Right cardiac atrium (tissue), 5 donors: ENCODE results near the gene LTBP3. TPM values are rescaled to one million over a fixed set of nuclear protein-coding genes. Genes with fewer than 3 reads are reported as not detected.

Experiments used
- ATAC-seq, 2 donors: fragments of 200-7000 bp; cut with Tn5 transposase; one replicate each; pipeline versions ENCODE4 v1.8.0 to v1.9.1; 2020; ENCODE audit warnings: moderate library complexity in 2 of 2, mild to moderate bottlenecking in 1 of 2
- DNase-seq, 3 donors: peaks; one replicate each; pipeline ENCODE4 v3.0.0-alpha.2; 2020
- H3K27ac ChIP-seq: one replicate; pipeline ENCODE4 v1.5.1; 2013; ENCODE audit warnings: mild to moderate bottlenecking, low read length, control low read depth, moderate library complexity
- H3K27me3 ChIP-seq: one replicate; pipeline ENCODE4 v1.6.1; 2013; ENCODE audit not compliant: control insufficient read depth, insufficient read depth
- H3K4me1 ChIP-seq: one replicate; pipeline ENCODE4 v1.6.1; 2013; ENCODE audit warnings: low read length; ENCODE audit not compliant: control insufficient read depth, insufficient read depth
- H3K4me3 ChIP-seq: one replicate; pipeline ENCODE4 v1.5.1; 2013; ENCODE audit warnings: low read length, control low read depth
- H3K9me3 ChIP-seq: one replicate; pipeline ENCODE4 v1.6.1; 2013; ENCODE audit warnings: low read length; ENCODE audit not compliant: control insufficient read depth
- WGBS: extraction: QIAGEN DNeasy Blood & Tissue Kit; methylation state at CpG from one replicate; pipeline ENCODE4 v1.1.7; 2013; 5-methylcytosine and 5-hydroxymethylcytosine counted together
- intact Hi-C, 4 donors: fragments of 100-400 bp; cut with DNase I; formaldehyde crosslinking; loops; one replicate each; pipeline versions ENCODE4 v1.11.0 to v1.14.0; 2022 to 2023
- polyA plus RNA-seq: library from polyadenylated mRNA; stranded (reverse); fragments of 200-250 nt; gene quantifications from one replicate; pipeline ENCODE4 v1.2.3, GENCODE V29; 2013
- total RNA-seq, 4 donors: library from RNA; stranded (reverse); fragmentation: NEBNext Ultra II Directional; extraction: Animal tissue kit (Norgen Biotek cat#: 25700); gene quantifications; one replicate each; pipeline ENCODE4 v1.2.1, GENCODE V29; 2021
- donor health status: healthy with polysubstance abuse.
- donor health status: DM: no; HTN: yes; CAD: no.
- donor health status: DM: no; HTN: no; CAD: no.
- donor health status: DM: no; HTN: yes; CAD: no; lungs with severe emphysema.
- donor health status: DM: yes; HTN: yes; CAD: no.

The LTBP3 gene
- total and polyA plus RNA-seq, 5 donors = 60.2 to 161 (median 134) TPM

DNA sequence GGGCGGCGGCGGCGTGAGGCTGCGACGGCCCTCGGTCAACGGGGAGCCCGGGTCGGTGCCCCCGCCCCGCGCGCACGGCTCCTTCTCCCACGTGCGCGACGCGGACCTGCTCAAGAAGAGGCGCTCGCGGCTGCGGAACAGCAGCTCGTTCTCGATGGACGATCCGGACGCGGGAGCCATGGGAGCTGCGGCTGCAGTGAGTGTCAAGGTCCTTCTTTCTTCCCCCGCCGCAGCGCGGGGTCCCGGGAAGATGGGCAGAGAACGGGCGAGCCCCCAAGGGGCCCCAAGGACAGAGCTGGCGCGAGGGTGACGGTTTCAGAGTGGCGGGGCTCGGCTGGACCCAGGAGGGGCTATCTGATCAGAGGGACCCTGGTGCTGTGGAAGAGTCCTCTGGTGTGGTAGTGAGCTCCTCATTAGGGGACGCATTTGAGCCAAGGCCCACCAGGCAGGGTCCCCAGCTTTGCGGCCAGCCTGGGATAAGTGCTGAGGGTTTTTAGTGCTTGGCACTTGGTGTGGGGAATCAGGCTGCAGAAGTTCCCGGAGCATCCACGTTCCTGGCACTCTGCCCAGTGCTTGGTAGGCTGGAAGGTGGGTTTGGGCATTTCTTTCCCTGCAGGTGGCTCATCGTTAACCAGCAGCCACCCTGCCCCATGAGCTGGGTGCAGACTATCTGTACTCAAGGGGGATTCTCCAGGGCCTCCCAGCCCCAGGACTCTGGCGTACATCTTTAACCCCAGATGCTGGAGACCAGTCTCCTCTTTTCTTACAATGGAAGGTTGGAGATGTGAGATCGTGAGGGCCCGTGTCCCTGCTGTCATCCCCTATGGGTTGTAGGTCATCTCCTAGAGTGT lies 27.5 kb upstream of the LTBP3 start:
- WGBS = 73% methylated on average over 51 of the region's 51 CpGs
- no peak overlapping the region for H3K27ac ChIP-seq
- intact Hi-C loops = no loop called here
- no peaks in the 10 kb centered on the region for H3K9me3 ChIP-seq
- no peaks in the 10 kb centered on the region for H3K27me3 ChIP-seq
- ATAC-seq (no peak), DNase-seq (peak in 2 of 3 donors; percentile 71 to 73)
- H3K4me3 ChIP-seq = no peak overlapping the region
- peaks cover 2% of the 10 kb centered on the region for H3K4me1 ChIP-seq

DNA sequence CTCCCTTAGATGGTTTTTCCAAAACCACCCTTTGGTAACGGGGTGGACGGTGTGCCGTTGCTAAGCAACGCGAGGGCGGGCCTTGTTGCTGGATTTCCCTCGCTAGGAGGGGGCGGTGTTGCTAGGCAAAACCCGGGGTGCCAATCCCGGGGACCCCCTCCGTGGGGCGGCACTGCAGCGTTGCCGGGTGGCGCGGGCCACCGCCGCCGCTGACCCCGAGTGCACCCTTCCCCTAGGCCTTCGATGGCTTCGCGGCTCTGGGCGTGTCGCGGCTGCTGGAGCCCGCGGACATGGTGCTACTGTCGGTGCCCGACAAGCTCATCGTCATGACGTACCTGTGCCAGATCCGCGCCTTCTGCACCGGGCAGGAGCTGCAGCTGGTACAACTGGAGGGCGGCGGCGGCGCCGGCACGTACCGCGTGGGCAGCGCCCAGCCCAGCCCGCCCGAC lies 26.6 kb upstream of the LTBP3 start:
- no peaks in the 10 kb centered on the region for H3K27me3 ChIP-seq
- 68% methylated on average over 46 of the region's 46 CpGs for WGBS
- DNase-seq (peak; percentile 28 to 71 (median 51)), ATAC-seq (no peak)
- intact Hi-C loops = no loop called here
- peaks cover 2% of the 10 kb centered on the region for H3K4me1 ChIP-seq
- no peaks in the 10 kb centered on the region for H3K9me3 ChIP-seq
- no peak overlapping the region for H3K27ac ChIP-seq
- no peak overlapping the region for H3K4me3 ChIP-seq

DNA sequence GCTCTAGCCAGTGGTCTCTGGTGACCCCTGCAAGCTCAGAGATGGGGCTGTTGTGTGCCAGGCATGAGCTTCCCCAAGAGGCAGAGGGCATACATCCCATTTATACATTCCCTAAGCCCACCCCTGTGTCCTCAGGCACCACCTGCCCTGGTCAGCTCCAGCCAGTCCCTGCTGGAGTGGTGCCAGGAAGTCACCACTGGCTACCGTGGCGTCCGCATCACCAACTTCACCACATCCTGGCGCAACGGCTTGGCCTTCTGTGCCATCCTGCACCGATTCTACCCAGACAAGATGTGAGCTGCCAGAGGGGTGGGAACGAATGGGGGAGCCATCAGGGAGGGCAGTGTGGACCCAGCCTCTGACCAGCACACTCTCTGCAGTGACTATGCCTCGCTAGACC lies 25.9 kb upstream of the LTBP3 start:
- intact Hi-C loops = no loop called here
- Histone ChIP-seq H3K27ac (no peak overlapping the region), H3K9me3 (no peaks in the 10 kb centered on the region), H3K4me1 (peaks cover 2% of the 10 kb centered on the region), H3K27me3 (no peaks in the 10 kb centered on the region), H3K4me3 (no peak overlapping the region)
- ATAC-seq = no peak
- WGBS = 83% methylated on average over 8 of the region's 8 CpGs
- peak in 1 of 3 donors; percentile 49 for DNase-seq

DNA sequence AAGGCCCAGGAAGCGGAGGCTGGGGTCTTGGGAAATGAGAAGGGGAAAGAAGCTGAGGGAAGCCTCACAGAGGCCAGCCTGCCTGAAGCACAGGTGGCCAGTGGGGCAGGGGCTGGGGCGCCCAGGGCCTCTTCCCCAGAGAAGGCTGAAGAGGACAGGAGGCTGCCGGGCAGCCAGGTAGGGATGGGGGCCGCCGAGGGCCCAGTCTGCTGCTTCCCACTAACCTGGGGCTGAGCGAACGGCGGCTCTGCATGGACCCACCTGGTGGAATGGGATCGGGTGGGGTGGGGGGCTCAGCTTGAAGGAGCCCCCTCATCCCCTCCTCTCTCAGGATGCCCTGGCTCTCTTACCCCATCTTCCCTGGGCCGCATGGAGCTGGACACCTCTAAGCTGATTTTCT lies 25.4 kb upstream of the LTBP3 start:
- no peak for ATAC-seq

DNA sequence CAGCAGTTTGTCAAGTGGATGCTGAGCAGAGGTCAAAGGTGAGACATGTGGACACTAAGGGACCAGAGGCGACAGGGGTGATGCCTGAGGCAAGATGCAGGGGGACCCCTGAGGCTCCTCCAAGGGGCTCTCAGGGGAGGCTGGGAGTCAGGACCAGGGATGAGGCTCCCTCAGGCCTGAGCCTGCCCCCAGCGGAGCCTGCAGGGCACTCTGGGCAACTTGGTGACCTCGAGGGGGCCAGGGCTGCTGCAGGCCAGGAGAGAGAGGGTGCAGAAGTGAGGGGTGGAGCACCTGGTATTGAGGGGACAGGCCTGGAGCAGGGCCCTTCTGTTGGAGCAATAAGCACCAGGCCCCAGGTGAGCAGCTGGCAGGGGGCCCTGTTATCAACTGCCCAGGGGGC lies 23.8 kb upstream of the LTBP3 start:
- ATAC-seq = no peak
- H3K27ac ChIP-seq = no peak overlapping the region
- H3K4me3 ChIP-seq = no peak overlapping the region
- no peaks in the 10 kb centered on the region for H3K9me3 ChIP-seq
- DNase-seq = peak in 1 of 3 donors; percentile 47
- WGBS = 91% methylated on average over 3 of the region's 3 CpGs
- H3K27me3 ChIP-seq = no peaks in the 10 kb centered on the region
- H3K4me1 ChIP-seq = peaks cover 5% of the 10 kb centered on the region
- intact Hi-C loops = no loop called here

More for the DNA sequence above, 25.4 kb upstream of the LTBP3 start:
- intact Hi-C loops = no loop called here
- Histone ChIP-seq H3K4me3 (no peak overlapping the region), H3K4me1 (peaks cover 2% of the 10 kb centered on the region), H3K27ac (no peak overlapping the region), H3K27me3 (no peaks in the 10 kb centered on the region), H3K9me3 (no peaks in the 10 kb centered on the region)
- WGBS = 84% methylated on average over 10 of the region's 10 CpGs
- peak in 1 of 3 donors; percentile 53 for DNase-seq

DNA sequence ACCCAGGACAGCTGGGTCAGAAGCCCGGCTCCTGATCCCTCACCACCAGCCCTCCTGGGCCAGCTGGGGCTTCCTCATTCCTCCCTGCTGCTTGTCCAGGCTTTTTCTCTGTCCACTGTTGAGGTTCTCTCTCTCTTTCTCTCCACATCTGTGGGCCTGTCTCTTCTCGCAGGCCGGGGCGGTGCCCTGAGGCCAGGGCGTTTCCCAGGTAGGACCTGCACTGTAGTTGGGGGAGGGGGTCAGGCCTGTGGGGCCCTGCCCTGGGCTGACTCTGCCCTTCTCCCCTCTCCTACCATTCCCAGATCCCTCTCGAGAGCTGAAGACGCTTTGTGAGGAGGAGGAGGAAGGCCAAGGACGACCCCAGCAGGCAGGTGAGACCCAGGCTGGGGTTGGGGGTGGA lies 22.6 kb upstream of the LTBP3 start:
- WGBS = 92% methylated on average over 8 of the region's 8 CpGs
- DNase-seq (peak in 1 of 3 donors; percentile 51), ATAC-seq (no peak)
- intact Hi-C loops = no loop called here
- Histone ChIP-seq H3K4me1 (peaks cover 7% of the 10 kb centered on the region), H3K9me3 (no peaks in the 10 kb centered on the region), H3K4me3 (no peak overlapping the region), H3K27ac (no peak overlapping the region), H3K27me3 (no peaks in the 10 kb centered on the region)

DNA sequence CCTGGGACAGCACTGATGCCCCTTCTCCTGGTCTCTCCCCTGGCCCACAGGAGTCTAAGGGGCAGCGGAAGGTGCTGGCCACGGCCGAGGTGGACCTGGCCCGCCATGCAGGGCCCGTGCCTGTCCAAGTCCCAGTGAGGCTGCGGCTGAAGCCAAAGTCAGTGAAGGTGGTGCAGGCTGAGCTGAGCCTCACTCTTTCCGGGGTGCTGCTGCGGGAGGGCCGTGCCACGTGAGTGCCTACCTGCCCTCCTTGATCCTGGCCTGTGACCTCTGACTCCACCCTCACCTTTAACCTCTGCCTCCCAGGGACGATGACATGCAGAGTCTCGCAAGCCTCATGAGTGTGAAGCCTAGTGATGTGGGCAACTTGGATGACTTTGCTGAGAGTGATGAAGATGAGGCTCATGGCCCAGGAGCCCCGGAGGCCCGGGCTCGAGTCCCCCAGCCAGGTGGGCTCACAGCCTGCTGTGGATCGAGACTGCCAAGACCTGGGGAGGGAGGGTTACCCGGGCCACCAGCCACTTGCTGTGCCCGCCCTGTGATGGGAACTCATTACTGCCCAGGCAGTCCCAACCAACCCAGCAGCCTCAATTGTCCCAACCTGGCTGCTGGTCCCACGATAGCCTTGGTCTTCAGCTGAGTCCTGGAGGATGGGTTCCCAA lies 22.0 kb upstream of the LTBP3 start:
- no peak for ATAC-seq
- peak in 1 of 3 donors; percentile 45 for DNase-seq
- WGBS = 89% methylated on average over 19 of the region's 19 CpGs
- intact Hi-C loops = no loop called here
- no peak overlapping the region for H3K4me3 ChIP-seq
- no peak overlapping the region for H3K27ac ChIP-seq
- peaks cover 7% of the 10 kb centered on the region for H3K4me1 ChIP-seq
- no peaks in the 10 kb centered on the region for H3K27me3 ChIP-seq
- no peaks in the 10 kb centered on the region for H3K9me3 ChIP-seq

DNA sequence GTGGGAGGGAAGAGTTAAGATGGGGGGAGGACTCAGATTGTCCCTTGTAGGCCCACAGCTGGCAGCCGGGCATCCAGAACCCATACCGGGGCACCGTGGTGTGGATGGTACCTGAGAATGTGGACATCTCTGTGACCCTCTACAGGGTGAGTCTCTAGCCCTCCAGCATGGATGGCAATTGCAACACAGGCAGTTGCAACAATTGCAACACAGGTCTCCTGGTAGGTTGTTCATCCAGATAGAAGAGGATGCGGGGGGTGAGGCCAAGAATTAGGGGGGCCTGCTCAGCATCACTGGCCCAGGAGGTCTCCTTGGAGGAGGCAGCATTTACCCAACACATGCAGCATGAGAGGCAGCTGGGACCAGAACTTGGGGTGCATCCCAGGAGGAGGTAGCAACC lies 21.1 kb upstream of the LTBP3 start:
- intact Hi-C loops = loop anchor here in 1 of 4 donors (5.0 kb wide), 1 partner anchor 33 kb away; the partner anchor contains the start of gene MAP3K11
- peaks cover 7% of the 10 kb centered on the region for H3K4me1 ChIP-seq
- DNase-seq (no peak), ATAC-seq (no peak)
- no peaks in the 10 kb centered on the region for H3K9me3 ChIP-seq
- 85% methylated on average over 4 of the region's 4 CpGs for WGBS
- H3K27me3 ChIP-seq = no peaks in the 10 kb centered on the region
- no peak overlapping the region for H3K27ac ChIP-seq
- H3K4me3 ChIP-seq = no peak overlapping the region

DNA sequence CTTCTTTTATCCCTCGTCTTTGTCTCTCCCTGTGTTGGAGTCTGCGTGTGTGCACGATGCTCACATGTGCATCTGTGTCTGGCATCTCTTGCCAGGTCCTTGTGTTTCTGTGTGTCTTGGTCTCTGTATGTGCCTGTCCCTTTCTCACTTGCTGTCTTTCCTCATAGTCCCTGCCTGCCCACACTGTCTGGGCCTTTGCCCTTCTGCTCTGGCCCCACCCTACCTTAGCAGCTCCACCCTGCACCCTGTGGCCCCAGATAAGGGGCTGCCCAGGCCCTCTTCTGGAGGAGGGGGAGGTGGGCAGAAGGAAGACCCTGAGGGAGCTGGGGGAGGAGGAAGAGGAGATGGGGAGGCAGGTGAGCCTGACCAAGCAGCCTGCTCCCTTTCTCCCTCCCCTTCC lies 20.5 kb upstream of the LTBP3 start:
- no peak overlapping the region for H3K4me3 ChIP-seq
- no peak for ATAC-seq
- H3K27me3 ChIP-seq = no peaks in the 10 kb centered on the region
- intact Hi-C loops = loop anchor here in 1 of 4 donors (5.0 kb wide), 1 partner anchor 34 kb away; the partner anchor contains the start of gene MAP3K11
- H3K9me3 ChIP-seq = no peaks in the 10 kb centered on the region
- DNase-seq = no peak
- 68% methylated on average over 3 of the region's 3 CpGs for WGBS
- no peak overlapping the region for H3K27ac ChIP-seq
- H3K4me1 ChIP-seq = peaks cover 9% of the 10 kb centered on the region

DNA sequence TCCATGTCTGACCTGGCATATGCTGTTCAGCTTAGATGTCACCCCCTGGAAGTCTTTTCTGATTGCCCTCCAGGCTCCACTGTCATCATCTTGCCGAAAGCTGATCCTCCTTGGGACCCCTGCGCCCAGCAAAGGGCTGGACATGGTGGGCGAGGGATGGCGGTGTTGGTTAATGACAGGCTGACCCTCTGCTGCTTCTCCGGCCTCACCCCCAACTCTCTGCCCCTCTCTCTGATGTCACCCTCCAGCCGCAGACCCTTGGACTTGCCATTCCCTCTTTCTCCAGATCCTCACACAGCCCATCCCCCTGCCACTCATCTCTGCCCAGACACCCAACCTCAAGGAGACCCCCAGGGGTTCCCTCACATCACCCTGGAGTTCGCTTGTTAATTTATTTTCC lies 20.0 kb upstream of the LTBP3 start:
- ATAC-seq (no peak), DNase-seq (peak in 1 of 3 donors; percentile 45)
- intact Hi-C loops = loop anchor here in 1 of 4 donors (5.0 kb wide), 1 partner anchor 34 kb away; the partner anchor contains the start of gene MAP3K11
- no peaks in the 10 kb centered on the region for H3K27me3 ChIP-seq
- H3K4me3 ChIP-seq = no peak overlapping the region
- peaks cover 9% of the 10 kb centered on the region for H3K4me1 ChIP-seq
- H3K9me3 ChIP-seq = no peaks in the 10 kb centered on the region
- WGBS = 88% methylated on average over 7 of the region's 7 CpGs
- peak overlapping the region; percentile 92 for H3K27ac ChIP-seq

DNA sequence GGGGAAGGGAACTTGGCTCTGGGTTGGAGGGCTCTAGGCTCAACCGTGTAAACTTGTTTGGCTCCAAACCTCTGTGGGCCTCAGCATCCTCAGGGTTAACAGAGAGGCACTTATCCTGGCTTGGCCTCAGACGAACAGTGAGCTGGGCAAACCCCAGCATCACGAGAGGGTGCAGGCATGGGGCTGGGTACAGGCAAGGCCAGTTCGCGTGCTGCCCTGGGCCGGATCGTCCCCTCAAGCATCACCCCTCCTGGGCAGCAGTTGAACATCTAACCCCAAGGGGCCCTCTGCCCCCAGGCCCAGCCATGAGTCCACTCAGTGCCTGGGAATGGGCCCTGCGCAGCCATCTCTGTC lies 19.6 kb upstream of the LTBP3 start:
- Histone ChIP-seq H3K4me1 (peaks cover 9% of the 10 kb centered on the region), H3K4me3 (no peak overlapping the region), H3K27ac (peak overlapping the region; percentile 92), H3K27me3 (no peaks in the 10 kb centered on the region), H3K9me3 (no peaks in the 10 kb centered on the region)
- intact Hi-C loops = loop anchor here in 1 of 4 donors (5.0 kb wide), 1 partner anchor 35 kb away; the partner anchor contains the start of gene MAP3K11
- DNase-seq (peak in 2 of 3 donors; percentile 65 to 72), ATAC-seq (no peak)
- 30% methylated on average over 8 of the region's 8 CpGs for WGBS
